GM12892 (cell line): ENCODE data around the gene PLBD2.

Experiments
- POLR2A ChIP-seq: IDR thresholded peaks from 2 replicates; pipeline ENCODE4 v1.6.1; 2011; ENCODE audit warnings: low read depth, low read length, control low read depth
- POLR2AphosphoS5 ChIP-seq: IDR thresholded peaks from 2 replicates; pipeline ENCODE4 v1.6.1; 2011; ENCODE audit warnings: low read depth, low read length, control low read depth
- TAF1 ChIP-seq: IDR thresholded peaks from 2 replicates; pipeline ENCODE4 v1.6.1; 2011; ENCODE audit warnings: low read depth, mild to moderate bottlenecking, control low read depth, low read length, borderline replicate concordance

- TF ChIP-seq POLR2A (no peak), TAF1 (no peak), POLR2AphosphoS5 (no peak)
Measured at GRCh38 chr12:113317122-113317521, 41.3 kb upstream of the PLBD2 start.
